Omental fat pad (tissue), 4 donors: ENCODE data around the gene GAPVD1. TPM values are rescaled to one million over a fixed set of nuclear protein-coding genes. Genes with fewer than 3 reads are reported as not detected.

ENCODE experiments used
- ATAC-seq: fragments of 150-250 bp; one replicate; pipeline ENCODE4 v1.9.1; 2016; ENCODE audit warnings: mild to moderate bottlenecking, moderate library complexity; ENCODE audit not compliant: low FRiP score
- DNase-seq: peaks from one replicate; pipeline ENCODE4 v3.0.0-alpha.2; 2019; ENCODE audit warnings: low spot score
- total RNA-seq, 4 donors: library from RNA; depleted of rRNA; stranded (reverse); fragments of >200 nt; gene quantifications; one replicate each; pipeline ENCODE4 v1.1.0, GENCODE V29; 2016
- TF ChIP-seq, protein P1 (sequence below), 3 donors: fragments of 450-650 bp; IDR thresholded peaks; one replicate each; pipeline ENCODE4 v1.5.1; 2016 to 2017; ENCODE audit warnings: antibody characterized with exemption in 3 of 3, mild to moderate bottlenecking in 3 of 3, moderate library complexity in 2 of 3

GAPVD1 gene
- total RNA-seq, 4 donors from 2014 or later, result 44.0 to 124 (median 67.9) TPM

GRCh38 chr9:125387861-125388524 lies 126.4 kb downstream of the GAPVD1 start:
- TF ChIP-seq, protein P1, sequence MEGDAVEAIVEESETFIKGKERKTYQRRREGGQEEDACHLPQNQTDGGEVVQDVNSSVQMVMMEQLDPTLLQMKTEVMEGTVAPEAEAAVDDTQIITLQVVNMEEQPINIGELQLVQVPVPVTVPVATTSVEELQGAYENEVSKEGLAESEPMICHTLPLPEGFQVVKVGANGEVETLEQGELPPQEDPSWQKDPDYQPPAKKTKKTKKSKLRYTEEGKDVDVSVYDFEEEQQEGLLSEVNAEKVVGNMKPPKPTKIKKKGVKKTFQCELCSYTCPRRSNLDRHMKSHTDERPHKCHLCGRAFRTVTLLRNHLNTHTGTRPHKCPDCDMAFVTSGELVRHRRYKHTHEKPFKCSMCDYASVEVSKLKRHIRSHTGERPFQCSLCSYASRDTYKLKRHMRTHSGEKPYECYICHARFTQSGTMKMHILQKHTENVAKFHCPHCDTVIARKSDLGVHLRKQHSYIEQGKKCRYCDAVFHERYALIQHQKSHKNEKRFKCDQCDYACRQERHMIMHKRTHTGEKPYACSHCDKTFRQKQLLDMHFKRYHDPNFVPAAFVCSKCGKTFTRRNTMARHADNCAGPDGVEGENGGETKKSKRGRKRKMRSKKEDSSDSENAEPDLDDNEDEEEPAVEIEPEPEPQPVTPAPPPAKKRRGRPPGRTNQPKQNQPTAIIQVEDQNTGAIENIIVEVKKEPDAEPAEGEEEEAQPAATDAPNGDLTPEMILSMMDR (IDR thresholded peaks at IDR 0.05), result no peak
- ATAC-seq, result no peak
- no peak for DNase-seq

DNA sequence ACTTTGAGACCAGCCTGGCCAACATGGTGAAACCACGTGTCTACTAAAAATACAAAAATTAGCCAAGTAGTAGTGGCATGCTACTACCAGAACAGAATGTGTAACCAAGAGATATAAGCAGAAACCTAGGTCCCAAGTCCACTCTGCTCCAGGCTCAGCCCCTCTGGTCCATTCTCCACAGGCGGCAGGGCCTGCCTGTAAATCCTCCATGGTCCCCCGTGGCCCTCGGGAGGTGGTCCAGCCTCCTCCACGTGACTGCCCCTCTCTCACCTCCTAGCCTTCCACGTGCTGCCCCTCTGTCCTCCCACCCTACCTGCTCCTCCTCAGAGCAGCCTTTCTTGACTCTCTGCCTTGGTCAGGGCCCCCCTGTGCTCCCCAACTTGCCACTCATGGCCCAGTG lies 127.4 kb downstream of the GAPVD1 start:
- no peak for DNase-seq
- no peak for ATAC-seq
- TF ChIP-seq, protein P1 (IDR thresholded peaks at IDR 0.05), result no peak

DNA sequence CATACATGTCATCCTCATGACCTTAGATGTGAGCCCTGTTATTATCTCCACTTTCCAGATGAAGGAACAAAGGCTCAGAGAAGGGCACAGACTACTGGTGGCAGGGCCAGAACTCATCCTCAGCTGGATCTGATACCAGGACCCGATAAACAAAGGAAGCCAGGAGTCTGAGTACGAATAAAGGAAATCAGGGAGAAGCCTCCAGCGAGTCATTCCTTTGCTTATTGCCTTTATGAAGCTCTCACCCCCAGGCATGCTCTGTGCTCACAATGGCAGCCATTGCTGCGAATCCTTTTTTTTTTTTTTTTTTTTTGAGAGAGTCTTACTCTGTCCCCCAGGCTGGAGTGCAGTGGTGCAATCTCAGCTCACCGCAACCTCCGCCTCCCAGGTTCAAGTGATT lies 130.1 kb downstream of the GAPVD1 start:
- no peak for DNase-seq
- no peak for ATAC-seq
- TF ChIP-seq, protein P1 (IDR thresholded peaks at IDR 0.05), result no peak

- no peak for ATAC-seq
- no peak for DNase-seq
- TF ChIP-seq, protein P1 (IDR thresholded peaks at IDR 0.05), result no peak
Measured at GRCh38 chr9:125393426-125393825, 131.8 kb downstream of the GAPVD1 start.

DNA sequence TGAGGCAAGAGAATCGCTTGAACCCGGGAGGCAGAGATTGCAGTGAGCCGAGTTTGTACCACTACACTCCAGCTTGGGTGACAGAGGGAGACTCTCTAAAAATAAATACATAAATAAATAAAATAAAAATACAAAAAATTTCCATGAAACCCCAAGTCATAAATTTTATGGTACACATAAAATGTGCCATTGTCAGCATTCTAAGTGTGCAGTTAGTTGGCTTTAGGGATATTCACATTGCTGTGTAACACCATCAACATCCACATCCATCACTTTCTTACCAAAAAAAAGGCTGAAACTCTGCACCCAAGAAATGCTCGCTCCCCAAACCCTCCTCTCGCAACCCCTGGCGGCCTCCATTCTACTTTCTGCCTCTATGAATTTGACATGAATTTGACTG lies 135.2 kb downstream of the GAPVD1 start:
- ATAC-seq (no peak), DNase-seq (no peak)
- TF ChIP-seq, protein P1 (IDR thresholded peaks at IDR 0.05), result no peak

DNA sequence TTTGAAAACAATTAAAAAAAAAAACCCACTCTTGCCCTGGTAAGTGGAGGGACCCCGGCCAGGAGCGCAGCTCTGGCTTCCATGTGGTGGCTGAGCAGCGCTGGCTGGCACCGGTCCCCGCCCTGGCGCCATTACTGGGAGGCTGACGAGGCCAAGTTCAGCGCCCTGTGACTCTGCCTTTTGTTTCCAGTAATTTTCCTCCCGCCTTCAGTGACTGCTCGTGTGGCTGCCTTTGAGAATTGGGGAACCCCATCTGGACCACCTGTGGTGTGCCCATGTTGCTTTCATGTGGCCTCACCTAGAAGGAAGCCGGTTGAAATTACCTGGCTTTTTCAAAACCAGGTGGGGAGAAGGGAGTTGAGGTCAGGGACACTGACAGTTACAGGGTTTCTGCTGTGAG lies 136.1 kb downstream of the GAPVD1 start:
- DNase-seq, result no peak
- ATAC-seq, result no peak
- TF ChIP-seq, protein P1 (IDR thresholded peaks at IDR 0.05), result no peak

DNA sequence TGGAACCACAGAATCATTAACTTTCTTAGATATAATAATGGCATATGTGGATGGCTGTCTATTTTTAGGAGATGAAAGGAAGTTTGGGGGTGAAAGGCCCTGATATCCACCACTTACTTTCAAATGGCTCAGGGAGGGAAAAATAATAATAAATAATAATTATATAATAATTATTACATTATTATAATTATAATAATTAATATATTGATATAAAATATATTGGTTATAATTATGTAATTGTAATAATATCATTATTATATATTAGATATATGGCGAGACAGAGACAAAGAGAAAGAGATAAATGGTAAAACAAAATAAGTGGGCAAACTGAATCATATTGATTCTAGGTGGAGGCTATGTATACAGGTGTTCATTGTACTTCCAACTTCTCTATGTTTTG lies 136.6 kb downstream of the GAPVD1 start:
- TF ChIP-seq, protein P1 (IDR thresholded peaks at IDR 0.05), result no peak
- ATAC-seq (no peak), DNase-seq (no peak)
